GM11168 (cell line): Measurements from ENCODE around the gene NRG3.

ENCODE experiments used
- in situ Hi-C: fragments of 300-500 bp; cut with MboI; formaldehyde crosslinking; loops from one replicate; pipeline ENCODE4 v1.12.0; 2022; ENCODE audit warnings: low sequenced_read_pairs; ENCODE audit not compliant: unreplicated experiment

The NRG3 gene

GRCh38 chr10:82850191-82850590 lies 975.2 kb downstream of the NRG3 start:
- in situ Hi-C loops: no loop called here

- in situ Hi-C loops: no loop called here
These were observed 982.1 kb downstream of the NRG3 start for GRCh38 chr10:82856957-82857613.

GRCh38 chr10:82861889-82862288 lies 986.9 kb downstream of the NRG3 start:
- in situ Hi-C loops: no loop called here

- in situ Hi-C loops: no loop called here
These were observed 990.4 kb downstream of the NRG3 start for GRCh38 chr10:82865366-82865765.

GRCh38 chr10:82866424-82867020 lies 991.5 kb downstream of the NRG3 start:
- in situ Hi-C loops: no loop called here

- in situ Hi-C loops: no loop called here
These were observed 992.1 kb downstream of the NRG3 start for GRCh38 chr10:82867056-82867455.

- in situ Hi-C loops: no loop called here
These were observed 999.7 kb downstream of the NRG3 start for GRCh38 chr10:82874671-82875070.

- in situ Hi-C loops: no loop called here
These were observed 1005.8 kb downstream of the NRG3 start for GRCh38 chr10:82880776-82881290.

- in situ Hi-C loops: no loop called here
These were observed 1007.7 kb downstream of the NRG3 start for GRCh38 chr10:82882722-82883121.

GRCh38 chr10:82883603-82884002 lies 1008.6 kb downstream of the NRG3 start:
- in situ Hi-C loops: no loop called here

- in situ Hi-C loops: no loop called here
These were observed 1012.5 kb downstream of the NRG3 start for GRCh38 chr10:82887488-82887887.

GRCh38 chr10:82888809-82889455 lies 1013.9 kb downstream of the NRG3 start:
- in situ Hi-C loops: no loop called here

GRCh38 chr10:82889728-82890127 lies 1014.7 kb downstream of the NRG3 start:
- in situ Hi-C loops: no loop called here

- in situ Hi-C loops: no loop called here
These were observed 1015.6 kb downstream of the NRG3 start for GRCh38 chr10:82890573-82890972.

- in situ Hi-C loops: no loop called here
These were observed 1033.1 kb downstream of the NRG3 start for GRCh38 chr10:82908096-82908495.

- in situ Hi-C loops: no loop called here
These were observed 1033.8 kb downstream of the NRG3 start for GRCh38 chr10:82908751-82909150.

- in situ Hi-C loops: no loop called here
These were observed 1035.3 kb downstream of the NRG3 start for GRCh38 chr10:82910301-82910700.

- in situ Hi-C loops: no loop called here
These were observed 1039.7 kb downstream of the NRG3 start for GRCh38 chr10:82914655-82915136.

GRCh38 chr10:82916941-82917340 lies 1041.9 kb downstream of the NRG3 start:
- in situ Hi-C loops: no loop called here

GRCh38 chr10:82918022-82918421 lies 1043.0 kb downstream of the NRG3 start:
- in situ Hi-C loops: no loop called here

- in situ Hi-C loops: no loop called here
These were observed 1047.1 kb downstream of the NRG3 start for GRCh38 chr10:82922046-82922445.
